SK-N-SH (cell line): ENCODE measurements around the gene PCK2. TPM values are rescaled to one million over a fixed set of nuclear protein-coding genes. Genes with fewer than 3 reads are reported as not detected.

Experiments used
- CTCF ChIA-PET: fragments of 300-600, 350-600 bp; formaldehyde crosslinking; extraction: SDS; loops from one replicate; lab custom pipeline; 2021; lab: Yijun Ruan, JAX
- POLR2A ChIA-PET: fragments of 350-600 bp; sonication (Branson Sonifier 250); formaldehyde crosslinking; extraction: SDS; loops from one replicate; lab custom pipeline; 2020; ENCODE audit warnings: antibody characterized with exemption, inconsistent platforms; lab: Yijun Ruan, JAX
- DNase-seq: peaks from one replicate; pipeline ENCODE4 v3.0.0; 2012
- H2AFZ ChIP-seq: fragments of 200-600 bp; sonication (generic); 2 replicates; pipeline ENCODE4 v1.8.1; 2016; ENCODE audit warnings: antibody characterized with exemption, mild to moderate bottlenecking, low read depth
- H3F3A ChIP-seq: fragments of 200-600 bp; sonication (generic); replicated peaks from 2 replicates; pipeline ENCODE3; 2016; ENCODE audit warnings: antibody characterized with exemption, mild to moderate bottlenecking; ENCODE audit not compliant: insufficient read depth
- H3K27ac ChIP-seq, 2 experiments: fragments of 200-500 bp in 1 of 2; fragments of 200-600 bp in 1 of 2; sonication (Bioruptor generic) in 1 of 2; sonication (generic), shearing (Covaris generic) in 1 of 2; 2 replicates each; pipeline versions ENCODE4 v1.5.1 to v1.6.1; 2014 to 2016; ENCODE audit warnings: low read depth in 2 of 2, inconsistent platforms in 1 of 2, low read length in 1 of 2, mild to moderate bottlenecking in 1 of 2, mixed read lengths in 1 of 2
- H3K27me3 ChIP-seq: fragments of 200-600 bp; sonication (generic), shearing (Covaris generic); 2 replicates; pipeline ENCODE4 v1.6.1; 2016; ENCODE audit warnings: mixed run types; ENCODE audit not compliant: insufficient read depth
- H3K36me3 ChIP-seq, 2 experiments: fragments of 200-500 bp in 1 of 2; fragments of 200-600 bp in 1 of 2; sonication (Bioruptor generic) in 1 of 2; sonication (generic) in 1 of 2; replicated peaks in 1 of 2; 2 replicates each; pipeline versions ENCODE3 to v1.5.1; 2014 to 2016; ENCODE audit warnings: low read length in 1 of 2, mild to moderate bottlenecking in 1 of 2; ENCODE audit not compliant: insufficient read depth in 2 of 2, control insufficient read depth in 1 of 2
- H3K4me1 ChIP-seq, 2 experiments: fragments of 200-500 bp in 1 of 2; fragments of 200-600 bp in 1 of 2; sonication (Bioruptor generic) in 1 of 2; sonication (generic), shearing (Covaris generic) in 1 of 2; 2 replicates each; pipeline versions ENCODE4 v1.5.1 to v1.6.1; 2014 to 2016; ENCODE audit warnings: low read depth in 1 of 2, low read length in 1 of 2, mixed run types in 1 of 2; ENCODE audit not compliant: insufficient read depth in 2 of 2, control insufficient read depth in 1 of 2
- H3K4me2 ChIP-seq: fragments of 200-600 bp; sonication (generic), shearing (Covaris generic); 2 replicates; pipeline ENCODE4 v1.6.1; 2017; ENCODE audit warnings: mixed run types
- H3K4me3 ChIP-seq, 2 experiments: fragments of 200-500 bp in 1 of 2; fragments of 200-600 bp in 1 of 2; sonication (Bioruptor generic) in 1 of 2; sonication (generic), shearing (Covaris generic) in 1 of 2; 2 replicates each; pipeline versions ENCODE4 v1.5.1 to v1.8.1; 2014 to 2016; ENCODE audit warnings: low read depth in 2 of 2, inconsistent platforms in 1 of 2, low read length in 1 of 2, mild to moderate bottlenecking in 1 of 2, mixed read lengths in 1 of 2, moderate library complexity in 1 of 2
- H3K79me2 ChIP-seq: fragments of 200-600 bp; sonication (generic); 2 replicates; pipeline ENCODE4 v1.8.1; 2017; ENCODE audit warnings: mild to moderate bottlenecking; ENCODE audit not compliant: insufficient read depth
- H3K9ac ChIP-seq: fragments of 200-600 bp; sonication (generic); 2 replicates; pipeline ENCODE4 v1.6.1; 2017; ENCODE audit warnings: mixed run types
- H3K9me2 ChIP-seq: fragments of 200-600 bp; sonication (generic); 2 replicates; pipeline ENCODE4 v1.6.1; 2017; ENCODE audit warnings: mixed run types
- H3K9me3 ChIP-seq: fragments of 200-600 bp; sonication (generic); 2 replicates; pipeline ENCODE4 v1.6.1; 2017; ENCODE audit warnings: mixed run types, mild to moderate bottlenecking, moderate library complexity
- H4K20me1 ChIP-seq: fragments of 200-600 bp; sonication (generic); 2 replicates; pipeline ENCODE4 v1.6.1; 2017; ENCODE audit warnings: mild to moderate bottlenecking, mixed run types; ENCODE audit not compliant: insufficient read depth
- ELF1 ChIP-seq: IDR thresholded peaks from 2 replicates; pipeline ENCODE4 v1.4.0; 2012
- EZH2phosphoT487 ChIP-seq: fragments of 200-600 bp; sonication (generic); IDR thresholded peaks from 2 replicates; pipeline ENCODE4 v1.6.1; 2017; ENCODE audit warnings: low read depth, mixed run types, mild to moderate bottlenecking, antibody characterized with exemption, moderate library complexity, borderline replicate concordance
- FOSL2 ChIP-seq: IDR thresholded peaks from 2 replicates; pipeline ENCODE4 v1.4.0; 2012; ENCODE audit warnings: low read depth, mild to moderate bottlenecking, moderate library complexity, borderline replicate concordance
- FOXJ3 ChIP-seq: sonication (generic); formaldehyde crosslinking; IDR thresholded peaks from 2 replicates; pipeline ENCODE4 v1.5.1; 2020; ENCODE audit warnings: mild to moderate bottlenecking, missing genetic modification reagents
- IRF3 ChIP-seq: fragments of 150-350 bp; IDR thresholded peaks from 2 replicates; pipeline ENCODE4 v1.6.1; 2016; ENCODE audit warnings: mild to moderate bottlenecking, low read depth, low read length
- JUND ChIP-seq: IDR thresholded peaks from 2 replicates; pipeline ENCODE4 v1.4.0; 2012
- MEF2A ChIP-seq: IDR thresholded peaks from 2 replicates; pipeline ENCODE4 v1.4.0; 2012; ENCODE audit warnings: low read depth, borderline replicate concordance
- MXI1 ChIP-seq: IDR thresholded peaks from 2 replicates; pipeline ENCODE4 v1.6.1; 2012; ENCODE audit warnings: mild to moderate bottlenecking, low read depth, low read length, improper control_type of control experiment
- NRF1 ChIP-seq: IDR thresholded peaks from 2 replicates; pipeline ENCODE4 v1.6.1; 2012; ENCODE audit warnings: low read depth, mild to moderate bottlenecking, low read length
- RFX5 ChIP-seq: IDR thresholded peaks from 2 replicates; pipeline ENCODE4 v1.6.1; 2012; ENCODE audit warnings: mild to moderate bottlenecking, improper control_type of control experiment, low read length
- RXRA ChIP-seq: IDR thresholded peaks from 2 replicates; pipeline ENCODE4 v1.4.0; 2012; ENCODE audit warnings: low read depth, mild to moderate bottlenecking, borderline replicate concordance
- SIN3A ChIP-seq: IDR thresholded peaks from 2 replicates; pipeline ENCODE4 v1.6.1; 2012; ENCODE audit warnings: low read depth, mild to moderate bottlenecking, low read length, moderate library complexity, borderline replicate concordance
- SMC3 ChIP-seq: IDR thresholded peaks from 2 replicates; pipeline ENCODE4 v1.6.1; 2012; ENCODE audit warnings: low read depth, low read length, improper control_type of control experiment
- TAF1 ChIP-seq: IDR thresholded peaks from 2 replicates; pipeline ENCODE4 v1.6.1; 2012; ENCODE audit warnings: low read depth, mild to moderate bottlenecking, low read length, moderate library complexity, borderline replicate concordance
- TCF12 ChIP-seq: IDR thresholded peaks from 2 replicates; pipeline ENCODE4 v1.4.0; 2012
- USF1 ChIP-seq: IDR thresholded peaks from 2 replicates; pipeline ENCODE4 v1.4.0; 2012; ENCODE audit warnings: low read depth, borderline replicate concordance
- USF2 ChIP-seq: fragments of 150-350 bp; IDR thresholded peaks from 2 replicates; pipeline ENCODE4 v1.6.1; 2017; ENCODE audit warnings: antibody characterized with exemption, low read length, low read depth, borderline replicate concordance
- ZBTB33 ChIP-seq: IDR thresholded peaks from 2 replicates; pipeline ENCODE4 v1.4.0; 2012; ENCODE audit warnings: low read depth, borderline replicate concordance
- WGBS: methylation state at CpG from one replicate; pipeline ENCODE4 v1.1.6; 2017; ENCODE audit warnings: low lambda C conversion rate; 5-methylcytosine and 5-hydroxymethylcytosine counted together
- polyA plus RNA-seq, 3 experiments: library from polyadenylated mRNA; depleted of rRNA; stranded (reverse); fragments of >200 nt; gene quantifications; 2 replicates each; pipeline ENCODE4 v1.2.3, GENCODE V29; 2012

PCK2 gene
- polyA plus RNA-seq, 1 of the 3 experiments (the other 2 are of a cell fraction), result 16.6 TPM

- TF ChIP-seq ZBTB33, result no peak
Observed at GRCh38 chr14:24071836-24072430, 22.2 kb upstream of the PCK2 start (continued).

GRCh38 chr14:24072436-24072835 is 21.7 kb upstream of the PCK2 start:
- no peak for DNase-seq
- CTCF ChIA-PET, result interaction anchor here (4.0 to 42.8 kb wide), 3 partner anchors 8 to 28 kb away, joined by 18 to 1159 read pairs (median 284); partner anchors contain the start of gene PCK2
- no peak for TF ChIP-seq USF2
- no peak for TF ChIP-seq FOXJ3
- no peak for TF ChIP-seq ELF1
- TF ChIP-seq TAF1, result no peak
- TF ChIP-seq IRF3, result no peak
- no peak for TF ChIP-seq MEF2A
- no peak for TF ChIP-seq MXI1
- TF ChIP-seq FOSL2, result no peak
- no peak for TF ChIP-seq USF1
- TF ChIP-seq RFX5, result no peak
- TF ChIP-seq RXRA, result no peak
- no peak for TF ChIP-seq SMC3
- no peak for TF ChIP-seq TCF12
- no peak for TF ChIP-seq SIN3A
- TF ChIP-seq EZH2phosphoT487, result no peak
- TF ChIP-seq JUND, result no peak
- TF ChIP-seq NRF1, result no peak
- POLR2A ChIA-PET, result no interaction called here
- Histone ChIP-seq H4K20me1 (no peaks in the 10 kb centered on the region), H3K36me3 (no peaks in the 10 kb centered on the region), H3K4me3 (no peak overlapping the region), H2AFZ (no peak overlapping the region), H3K27me3 (no peaks in the 10 kb centered on the region; the same call in 1 of the 2 replicates), H3K9ac (no peak overlapping the region), H3K9me2 (no peaks in the 10 kb centered on the region), H3K27ac (no peak overlapping the region), H3F3A (no peaks in the 10 kb centered on the region), H3K9me3 (no peaks in the 10 kb centered on the region), H3K4me2 (no peak overlapping the region), H3K79me2 (no peaks in the 10 kb centered on the region), H3K4me1 (no peaks in the 10 kb centered on the region; a peak in 1 of 4 replicates)
- 68% methylated on average over 7 of the region's 7 CpGs for WGBS
